Panc1 (cell line): Measurements from ENCODE around the gene COL4A2.

Experiments used
- POLR2AphosphoS5 ChIP-seq: IDR thresholded peaks from 2 replicates; pipeline ENCODE4 v1.6.1; 2012; ENCODE audit warnings: mild to moderate bottlenecking, low read depth, low read length, moderate library complexity
- TF ChIP-seq, protein P1 (sequence below), 2 experiments: IDR thresholded peaks; 2 replicates each; pipeline ENCODE4 v1.6.1; 2011 to 2012; ENCODE audit warnings: low read depth in 2 of 2, control low read depth in 1 of 2, low read length in 1 of 2, mild to moderate bottlenecking in 1 of 2, moderate library complexity in 1 of 2; ENCODE audit not compliant: insufficient read depth in 1 of 2

DNA sequence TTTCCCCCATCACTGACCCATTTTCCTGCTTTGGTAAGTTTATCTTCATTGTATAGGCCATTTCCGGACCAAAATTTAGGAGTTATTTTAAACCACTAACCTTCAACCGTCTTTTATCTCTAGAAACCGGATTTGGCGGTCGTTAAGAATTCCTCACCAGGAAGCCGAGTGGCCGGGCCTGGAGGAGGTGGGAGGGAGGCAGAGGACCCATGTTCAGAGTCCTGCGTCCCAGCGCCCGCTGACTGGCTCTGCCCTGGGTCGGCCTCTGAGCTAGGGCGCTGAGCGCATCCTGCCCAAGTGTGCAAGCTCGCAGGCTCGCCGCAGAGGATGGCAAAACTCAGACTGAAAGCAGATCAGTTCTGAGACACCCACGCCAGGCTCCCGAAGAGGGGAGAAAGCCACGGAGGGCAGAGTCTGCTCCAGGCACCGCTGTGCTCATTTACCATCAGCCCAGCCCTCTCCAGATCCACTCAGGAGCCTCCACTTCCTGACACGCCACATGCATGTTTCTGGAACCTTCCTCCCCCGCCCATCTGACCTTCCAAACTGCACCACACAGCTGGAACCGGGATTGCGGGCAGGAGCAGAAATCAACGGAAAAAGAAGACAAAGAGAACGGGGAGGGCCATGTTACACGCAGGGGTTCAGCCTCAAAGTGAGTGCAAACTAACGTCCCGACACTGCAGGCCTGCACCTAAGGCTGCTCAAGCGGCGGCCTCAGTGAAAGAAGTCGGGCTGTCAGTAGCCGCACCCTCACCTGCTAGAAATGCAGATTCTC lies 8.4 kb upstream of the COL4A2 start:
- TF ChIP-seq, protein P1, sequence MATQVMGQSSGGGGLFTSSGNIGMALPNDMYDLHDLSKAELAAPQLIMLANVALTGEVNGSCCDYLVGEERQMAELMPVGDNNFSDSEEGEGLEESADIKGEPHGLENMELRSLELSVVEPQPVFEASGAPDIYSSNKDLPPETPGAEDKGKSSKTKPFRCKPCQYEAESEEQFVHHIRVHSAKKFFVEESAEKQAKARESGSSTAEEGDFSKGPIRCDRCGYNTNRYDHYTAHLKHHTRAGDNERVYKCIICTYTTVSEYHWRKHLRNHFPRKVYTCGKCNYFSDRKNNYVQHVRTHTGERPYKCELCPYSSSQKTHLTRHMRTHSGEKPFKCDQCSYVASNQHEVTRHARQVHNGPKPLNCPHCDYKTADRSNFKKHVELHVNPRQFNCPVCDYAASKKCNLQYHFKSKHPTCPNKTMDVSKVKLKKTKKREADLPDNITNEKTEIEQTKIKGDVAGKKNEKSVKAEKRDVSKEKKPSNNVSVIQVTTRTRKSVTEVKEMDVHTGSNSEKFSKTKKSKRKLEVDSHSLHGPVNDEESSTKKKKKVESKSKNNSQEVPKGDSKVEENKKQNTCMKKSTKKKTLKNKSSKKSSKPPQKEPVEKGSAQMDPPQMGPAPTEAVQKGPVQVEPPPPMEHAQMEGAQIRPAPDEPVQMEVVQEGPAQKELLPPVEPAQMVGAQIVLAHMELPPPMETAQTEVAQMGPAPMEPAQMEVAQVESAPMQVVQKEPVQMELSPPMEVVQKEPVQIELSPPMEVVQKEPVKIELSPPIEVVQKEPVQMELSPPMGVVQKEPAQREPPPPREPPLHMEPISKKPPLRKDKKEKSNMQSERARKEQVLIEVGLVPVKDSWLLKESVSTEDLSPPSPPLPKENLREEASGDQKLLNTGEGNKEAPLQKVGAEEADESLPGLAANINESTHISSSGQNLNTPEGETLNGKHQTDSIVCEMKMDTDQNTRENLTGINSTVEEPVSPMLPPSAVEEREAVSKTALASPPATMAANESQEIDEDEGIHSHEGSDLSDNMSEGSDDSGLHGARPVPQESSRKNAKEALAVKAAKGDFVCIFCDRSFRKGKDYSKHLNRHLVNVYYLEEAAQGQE (IDR thresholded peaks at IDR 0.05; ENCODE audit: insufficient read depth in 1 of 2, low read depth in 2 of 2, low read length in 1 of 2), result no peak
- TF ChIP-seq POLR2AphosphoS5, result no peak
